CD4-positive, alpha-beta T cell treated with Interleukin-1 beta for 1 hour (primary cell): Measurements from ENCODE around the gene LMBR1L.
"Not testable (repeated sequence)": the region's sequence is repeated elsewhere in the genome, so short reads cannot be mapped to it uniquely, and the experiment has no call there.

Experiments
- DNase-seq, 2 donors: peaks; one replicate each; pipeline ENCODE4 v3.0.0-alpha.2; 2020 to 2022

Gene LMBR1L

GRCh38 chr12:49084438-49084837 is 26.2 kb downstream of the LMBR1L start:
- DNase-seq, result no peak

- DNase-seq, result no peak
Observed at GRCh38 chr12:49079793-49080192, 30.9 kb downstream of the LMBR1L start.

- DNase-seq, result no peak
Observed at GRCh38 chr12:49070971-49071370, 39.7 kb downstream of the LMBR1L start.

- DNase-seq, result peak; percentile 99
Observed at GRCh38 chr12:49069507-49070346, 40.9 kb downstream of the LMBR1L start, which contains the start of gene RHEBL1. TSS of gene RHEBL1 (minus strand) at chr12:49069979. CDS start at chr12:49069785, 194 bp downstream.

GRCh38 chr12:49068879-49069506 is 41.7 kb downstream of the LMBR1L start:
- DNase-seq, result no peak

GRCh38 chr12:49066120-49066519 is 44.5 kb downstream of the LMBR1L start:
- DNase-seq, result no peak

- no peak for DNase-seq
Observed at GRCh38 chr12:49064767-49065152, 45.9 kb downstream of the LMBR1L start.

- DNase-seq, result not testable (repeated sequence)
Observed at GRCh38 chr12:49061916-49062315, 48.7 kb downstream of the LMBR1L start.

GRCh38 chr12:49061157-49061650 is 49.4 kb downstream of the LMBR1L start:
- no peak for DNase-seq

- peak; percentile 89 for DNase-seq
Observed at GRCh38 chr12:49060237-49061156, 50.1 kb downstream of the LMBR1L start, which contains the start of gene KMT2D. TSS of gene KMT2D (minus strand) at chr12:49060794. CDS start at chr12:49055324, 5,470 bp downstream.

- DNase-seq, result peak in 1 of 2 donors; percentile 23
Observed at GRCh38 chr12:49059299-49060171, 51.1 kb downstream of the LMBR1L start.

- DNase-seq, result no peak
Observed at GRCh38 chr12:49059045-49059298, 51.7 kb downstream of the LMBR1L start.

GRCh38 chr12:49058366-49059044 is 52.1 kb downstream of the LMBR1L start:
- no peak for DNase-seq

- DNase-seq, result no peak
Observed at GRCh38 chr12:49057888-49058287, 52.8 kb downstream of the LMBR1L start.

GRCh38 chr12:49055978-49056754 is 54.5 kb downstream of the LMBR1L start:
- DNase-seq, result peak; percentile 76 to 79

GRCh38 chr12:49055092-49055491 is 55.6 kb downstream of the LMBR1L start:
- no peak for DNase-seq

- no peak for DNase-seq
Observed at GRCh38 chr12:49054524-49054923, 56.1 kb downstream of the LMBR1L start.

GRCh38 chr12:49054096-49054495 is 56.6 kb downstream of the LMBR1L start:
- DNase-seq, result no peak

GRCh38 chr12:49052451-49053208 is 58.0 kb downstream of the LMBR1L start:
- no peak for DNase-seq
